GM12891 (cell line): ENCODE data around the gene DOK4.

ENCODE experiments used
- PAX5 ChIP-seq: IDR thresholded peaks from 2 replicates; pipeline ENCODE4 v1.6.1; 2011; ENCODE audit warnings: low read length, moderate library complexity, mild to moderate bottlenecking; ENCODE audit not compliant: insufficient read depth, severe bottlenecking
- POLR2A ChIP-seq: IDR thresholded peaks from 2 replicates; pipeline ENCODE4 v1.6.1; 2011; ENCODE audit warnings: low read depth, low read length, control low read depth
- POLR2AphosphoS5 ChIP-seq: IDR thresholded peaks from 2 replicates; pipeline ENCODE4 v1.6.1; 2011; ENCODE audit warnings: low read depth, low read length, control low read depth
- POU2F2 ChIP-seq: IDR thresholded peaks from 2 replicates; pipeline ENCODE4 v1.6.1; 2011; ENCODE audit warnings: low read depth, mild to moderate bottlenecking, control low read depth, low read length, moderate library complexity
- SPI1 ChIP-seq: IDR thresholded peaks from 2 replicates; pipeline ENCODE4 v1.6.1; 2011; ENCODE audit warnings: low read depth, low read length, control low read depth
- TAF1 ChIP-seq: IDR thresholded peaks from 2 replicates; pipeline ENCODE4 v1.6.1; 2011; ENCODE audit warnings: low read depth, low read length, control low read depth

- TF ChIP-seq POLR2AphosphoS5 (no peak), SPI1 (no peak), POLR2A (no peak), POU2F2 (no peak), TAF1 (no peak), PAX5 (no peak)
Measured at GRCh38 chr16:57489229-57489628, 2.9 kb upstream of the DOK4 start.
